Measurements from ENCODE around the gene LMTK3. TPM values are rescaled to one million over a fixed set of nuclear protein-coding genes. Genes with fewer than 3 reads are reported as not detected.

The LMTK3 gene
- total and polyA plus RNA-seq, 2 of the 13 experiments (the other 11 are each of a cell fraction or from before 2014, with no cell fraction given) = 0.18 to 0.29 TPM

GRCh38 chr19:48465215-48465614, 46.4 kb downstream of the LMTK3 start (continued):
- TF ChIP-seq MYPOP (CRISPR knock-in tag; IDR thresholded peaks at IDR 0.05) (no peak), ZNF678 (CRISPR knock-in tag; IDR thresholded peaks at IDR 0.05) (no peak), NFRKB (IDR thresholded peaks at IDR 0.05) (no peak)

GRCh38 chr19:48461982-48462655, 49.5 kb downstream of the LMTK3 start:
- CTCF ChIA-PET (ENCODE audit: low intra/inter-chr PET ratio, low total read pairs) = no interaction called here
- Histone ChIP-seq H3K27ac (ENCODE audit: extremely low read length, insufficient read depth, low read length) (no peak overlapping the region), H3K4me2 (ENCODE audit: low read depth, low read length) (no peak overlapping the region), H3K4me3 (replicated peaks in 1 of 3; ENCODE audit: insufficient read depth in 1 of 3, low read depth in 2 of 3, low read length in 3 of 3) (no peak overlapping the region), H3K9me3 (ENCODE audit: low read length) (no peaks in the 10 kb centered on the region), H4K20me1 (ENCODE audit: insufficient read depth, low read length) (no peaks in the 10 kb centered on the region), H3K79me2 (ENCODE audit: insufficient read depth, low read length) (no peaks in the 10 kb centered on the region), H3K36me3 (replicated peaks in 1 of 2; ENCODE audit: control insufficient read depth in 1 of 2, insufficient read depth in 2 of 2, low read length in 2 of 2) (0 out of 5 replicates have a peak, but pooled peaks cover 0 to under 1% of the 10 kb centered on the region in 2 experiments), H3K4me1 (ENCODE audit: insufficient read depth, low read length) (no peaks in the 10 kb centered on the region), H3K9ac (ENCODE audit: insufficient read depth, low read depth, low read length) (no peak overlapping the region), H2AFZ (ENCODE audit: low read length) (no peak overlapping the region), H3K27me3 (ENCODE audit: control insufficient read depth in 1 of 2, insufficient read depth in 2 of 2, low read length in 2 of 2) (no peaks in the 10 kb centered on the region; a peak in 1 of 5 replicates)
- intact Hi-C loops (cut with micrococcal nuclease; ENCODE audit: unreplicated experiment) (no loop called here), in situ Hi-C loops (cut with HindIII; ENCODE audit: extremely low pct_ligation_motif_present, low pct_unique_long_range_greater_than_20kb) (no loop called here)
- BruUV-seq (replicated peaks) = no TSS peak
- FAIRE-seq (no peak), ATAC-seq (no peak; the same call in 2 of the 3 replicates), DNase-seq (ENCODE audit: low spot score) (no peak)
- POLR2A ChIA-PET = interaction anchor here (0.7 kb wide), 1 partner anchor 17 kb away, joined by 3 read pairs; no protein-coding TSS in a partner anchor
- WGBS (ENCODE audit: low lambda C conversion rate) = 98% methylated on average over 59 of the region's 62 CpGs
- TF ChIP-seq PHF8 (CRISPR knock-in tag; IDR thresholded peaks at IDR 0.05) = no peak
- TF ChIP-seq ZBTB38 (CRISPR knock-in tag; IDR thresholded peaks at IDR 0.05) = peak; percentile 46; the same call in 1 of the 2 replicates
- peak; percentile 88 for TF ChIP-seq THAP11 (CRISPR knock-in tag; IDR thresholded peaks at IDR 0.05)
- peak; percentile 73; the same call in 1 of the 2 replicates for TF ChIP-seq ZHX1 (CRISPR knock-in tag; IDR thresholded peaks at IDR 0.05; ENCODE audit: low read depth)
- TF ChIP-seq SNAPC5 (CRISPR knock-in tag; IDR thresholded peaks at IDR 0.05; ENCODE audit: borderline replicate concordance) = no peak
- TF ChIP-seq ZNF619 (CRISPR knock-in tag; IDR thresholded peaks at IDR 0.05) = no peak
- TF ChIP-seq CBX5 (CRISPR knock-in tag; IDR thresholded peaks at IDR 0.05; ENCODE audit: borderline replicate concordance) = no peak
- TF ChIP-seq DNMT1 (CRISPR knock-in tag; IDR thresholded peaks at IDR 0.05) = peak; percentile 55; the same call in 1 of the 2 replicates
- no peak for TF ChIP-seq IKZF4 (CRISPR knock-in tag; IDR thresholded peaks at IDR 0.05; ENCODE audit: borderline replicate concordance, low read depth, not compliant biosample characterization)
- TF ChIP-seq THAP9 (CRISPR knock-in tag; IDR thresholded peaks at IDR 0.05; ENCODE audit: borderline replicate concordance) = no peak
- TF ChIP-seq SPEN (CRISPR knock-in tag; IDR thresholded peaks at IDR 0.05; ENCODE audit: low read depth) = no peak
- TF ChIP-seq ZSCAN22 (CRISPR knock-in tag; IDR thresholded peaks at IDR 0.05) = no peak
- no peak for TF ChIP-seq ZNF550 (CRISPR knock-in tag; IDR thresholded peaks at IDR 0.05; ENCODE audit: borderline replicate concordance)

Measured in HepG2 (cell line).